B cell (primary cell): Measurements from ENCODE around the gene SNX10.

ENCODE experiments used
- EZH2 ChIP-seq: IDR thresholded peaks from 2 replicates; pipeline ENCODE4 v1.6.1; 2012; ENCODE audit warnings: borderline replicate concordance, low read depth, mild to moderate bottlenecking, moderate library complexity, low read length; ENCODE audit not compliant: insufficient read depth, poor library complexity, severe bottlenecking
- TF ChIP-seq, protein P1 (sequence below): fragments of 200-600 bp; IDR thresholded peaks from one replicate; pipeline ENCODE4 v1.8.0; 2022; ENCODE audit warnings: antibody characterized with exemption, mild to moderate bottlenecking

GRCh38 chr7:26309089-26309488 is 17.4 kb downstream of the SNX10 start:
- TF ChIP-seq, protein P1, sequence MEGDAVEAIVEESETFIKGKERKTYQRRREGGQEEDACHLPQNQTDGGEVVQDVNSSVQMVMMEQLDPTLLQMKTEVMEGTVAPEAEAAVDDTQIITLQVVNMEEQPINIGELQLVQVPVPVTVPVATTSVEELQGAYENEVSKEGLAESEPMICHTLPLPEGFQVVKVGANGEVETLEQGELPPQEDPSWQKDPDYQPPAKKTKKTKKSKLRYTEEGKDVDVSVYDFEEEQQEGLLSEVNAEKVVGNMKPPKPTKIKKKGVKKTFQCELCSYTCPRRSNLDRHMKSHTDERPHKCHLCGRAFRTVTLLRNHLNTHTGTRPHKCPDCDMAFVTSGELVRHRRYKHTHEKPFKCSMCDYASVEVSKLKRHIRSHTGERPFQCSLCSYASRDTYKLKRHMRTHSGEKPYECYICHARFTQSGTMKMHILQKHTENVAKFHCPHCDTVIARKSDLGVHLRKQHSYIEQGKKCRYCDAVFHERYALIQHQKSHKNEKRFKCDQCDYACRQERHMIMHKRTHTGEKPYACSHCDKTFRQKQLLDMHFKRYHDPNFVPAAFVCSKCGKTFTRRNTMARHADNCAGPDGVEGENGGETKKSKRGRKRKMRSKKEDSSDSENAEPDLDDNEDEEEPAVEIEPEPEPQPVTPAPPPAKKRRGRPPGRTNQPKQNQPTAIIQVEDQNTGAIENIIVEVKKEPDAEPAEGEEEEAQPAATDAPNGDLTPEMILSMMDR, result no peak
- no peak for TF ChIP-seq EZH2
